MCF 10A (cell line): ENCODE results near the gene VPS26C. TPM values are rescaled to one million over a fixed set of nuclear protein-coding genes. Genes with fewer than 3 reads are reported as not detected.
"Not testable (repeated sequence)": the region's sequence is repeated elsewhere in the genome, so short reads cannot be mapped to it uniquely, and the experiment has no call there.

ENCODE experiments used
- BruUV-seq: library from RNA; stranded (reverse); fragments of 400-500 nt; replicated peaks from 2 replicates; lab custom pipeline; 2021; lab: Mats Ljungman, UMichigan
- CTCF ChIA-PET: fragments of 300-600 bp; sonication (Branson Sonifier 250); formaldehyde crosslinking; extraction: SDS; loops from one replicate; lab custom pipeline; 2021; ENCODE audit warnings: antibody characterized with exemption, inconsistent platforms; lab: Yijun Ruan, JAX
- POLR2A ChIA-PET: fragments of 300-600, 350-650 bp; sonication (Branson Sonifier 250); formaldehyde crosslinking; extraction: SDS; loops from one replicate; lab custom pipeline; 2020; ENCODE audit warnings: antibody characterized with exemption, inconsistent platforms; lab: Yijun Ruan, JAX
- DNase-seq: peaks from one replicate; pipeline ENCODE4 v3.0.0-alpha.2; 2018; ENCODE audit not compliant: unreplicated experiment
- H3K27ac Mint-ChIP-seq: one replicate; pipeline ENCODE4 v1.8.0; 2022; ENCODE audit warnings: mild to moderate bottlenecking, low read depth, mixed read lengths; ENCODE audit not compliant: unreplicated experiment
- H3K27me3 Mint-ChIP-seq: one replicate; pipeline ENCODE4 v1.8.0; 2022; ENCODE audit warnings: mixed read lengths; ENCODE audit not compliant: insufficient read depth, unreplicated experiment
- H3K36me3 Mint-ChIP-seq: one replicate; pipeline ENCODE4 v1.8.0; 2022; ENCODE audit warnings: mild to moderate bottlenecking, moderate library complexity, mixed read lengths; ENCODE audit not compliant: insufficient read depth, unreplicated experiment
- H3K4me1 Mint-ChIP-seq: one replicate; pipeline ENCODE4 v1.8.0; 2022; ENCODE audit warnings: mixed read lengths; ENCODE audit not compliant: insufficient read depth, unreplicated experiment
- H3K4me3 Mint-ChIP-seq: one replicate; pipeline ENCODE4 v1.8.0; 2022; ENCODE audit warnings: mild to moderate bottlenecking, moderate library complexity, mixed read lengths; ENCODE audit not compliant: unreplicated experiment
- H3K9me3 Mint-ChIP-seq: one replicate; pipeline ENCODE4 v1.8.0; 2022; ENCODE audit warnings: mixed read lengths; ENCODE audit not compliant: unreplicated experiment
- CTCF ChIP-seq: fragments of 200-600 bp; IDR thresholded peaks from one replicate; pipeline ENCODE4 v1.8.0; 2022; ENCODE audit warnings: antibody characterized with exemption, mild to moderate bottlenecking; ENCODE audit not compliant: unreplicated experiment
- intact Hi-C: fragments of 100-400 bp; cut with micrococcal nuclease; formaldehyde crosslinking; loops from 2 replicates; pipeline ENCODE4 v1.14.1; 2022
- total RNA-seq: library from RNA; stranded (reverse); gene quantifications from 2 replicates; pipeline ENCODE4 v1.2.3, GENCODE V29; 2022

Gene VPS26C
- total RNA-seq, 1 experiment from 2014 or later, result 38.5 TPM

GRCh38 chr21:37224861-37225839 is 42.0 kb downstream of the VPS26C start:
- ChIA-PET CTCF (no interaction called here), POLR2A (no interaction called here)
- intact Hi-C loops, result no loop called here
- DNase-seq, result no peak
- H3K27ac Mint-ChIP-seq, result no peak overlapping the region
- no peaks in the 10 kb centered on the region for H3K27me3 Mint-ChIP-seq
- TF ChIP-seq CTCF, result no peak
- peaks cover 7% of the 10 kb centered on the region for H3K4me1 Mint-ChIP-seq
- no peaks in the 10 kb centered on the region for H3K9me3 Mint-ChIP-seq
- no peak overlapping the region for H3K4me3 Mint-ChIP-seq
- peaks cover 68% of the 10 kb centered on the region for H3K36me3 Mint-ChIP-seq
- no TSS peak for BruUV-seq

- TF ChIP-seq CTCF, result no peak
- Mint-ChIP-seq H3K36me3 (peaks cover 55% of the 10 kb centered on the region), H3K4me3 (no peak overlapping the region), H3K27me3 (no peaks in the 10 kb centered on the region), H3K9me3 (no peaks in the 10 kb centered on the region), H3K27ac (no peak overlapping the region), H3K4me1 (peaks cover 10% of the 10 kb centered on the region)
- intact Hi-C loops, result no loop called here
- ChIA-PET POLR2A (no interaction called here), CTCF (interaction anchor here (0.6 kb wide), 1 partner anchor 1127 kb away, joined by 3 read pairs; no protein-coding TSS in a partner anchor)
- BruUV-seq, result TSS peak; percentile 27
- DNase-seq, result no peak
Measured at GRCh38 chr21:37223804-37224345, 43.3 kb downstream of the VPS26C start.

- POLR2A ChIA-PET, CTCF ChIA-PET, intact Hi-C loops, BruUV-seq, DNase-seq, H3K27me3 Mint-ChIP-seq, H3K27ac Mint-ChIP-seq, H3K9me3 Mint-ChIP-seq: not testable (repeated sequence)
- Mint-ChIP-seq H3K4me1 (peaks cover 10% of the 10 kb centered on the region), H3K36me3 (peaks cover 41% of the 10 kb centered on the region), H3K4me3 (peak overlapping the region; percentile 91)
Measured at GRCh38 chr21:37222248-37222647, 44.9 kb downstream of the VPS26C start.

GRCh38 chr21:37220981-37221664 is 46.0 kb downstream of the VPS26C start:
- peak; percentile 27 for TF ChIP-seq CTCF
- Mint-ChIP-seq H3K9me3 (no peaks in the 10 kb centered on the region), H3K4me1 (peaks cover 10% of the 10 kb centered on the region), H3K36me3 (peaks cover 34% of the 10 kb centered on the region), H3K27ac (peak overlapping the region; percentile 42), H3K4me3 (peak overlapping the region; percentile 91), H3K27me3 (no peaks in the 10 kb centered on the region)
- no TSS peak for BruUV-seq
- POLR2A ChIA-PET, result interaction anchor here (0.6 to 1.2 kb wide), 3 partner anchors 9 to 883 kb away, joined by 3 to 5 read pairs (median 4); no protein-coding TSS in a partner anchor
- intact Hi-C loops, result no loop called here
- CTCF ChIA-PET, result interaction anchor here (0.6 kb wide), 2 partner anchors 10 to 28 kb away, joined by 3 to 6 read pairs; no protein-coding TSS in a partner anchor
- DNase-seq, result peak; percentile 92
